Caco-2 (cell line): ENCODE results near the gene VIPR1. TPM values are rescaled to one million over a fixed set of nuclear protein-coding genes. Genes with fewer than 3 reads are reported as not detected.

ENCODE experiments used
- BruUV-seq: library from RNA; stranded (reverse); fragments of 400-500 nt; replicated peaks from 2 replicates; lab custom pipeline; 2021; lab: Mats Ljungman, UMichigan
- CTCF ChIA-PET: fragments of 300-600 bp; sonication (Branson Sonifier 250); formaldehyde crosslinking; loops from one replicate; lab custom pipeline; 2022; ENCODE audit warnings: antibody characterized with exemption; lab: Charles Lee
- POLR2A ChIA-PET: fragments of 300-600 bp; sonication (Branson Sonifier 250); formaldehyde crosslinking; loops from one replicate; lab custom pipeline; 2022; ENCODE audit warnings: antibody characterized with exemption; lab: Charles Lee
- DNase-seq, 2 experiments: peaks; one replicate each; pipeline versions ENCODE4 v3.0.0 to v3.0.0-alpha.2; 2020 to 2022
- H3K27me3 ChIP-seq: replicated peaks from 2 replicates; pipeline ENCODE4 v1.6.0; 2011; ENCODE audit warnings: low read length; ENCODE audit not compliant: control insufficient read depth, insufficient read depth
- H3K36me3 ChIP-seq: 2 replicates; pipeline ENCODE4 v1.5.1; 2011; ENCODE audit warnings: low read length; ENCODE audit not compliant: control insufficient read depth, insufficient read depth
- H3K4me1 ChIP-seq: fragments of 250-450 bp; sonication (Bioruptor Pico); 2 replicates; pipeline ENCODE4 v1.5.1; 2020; ENCODE audit warnings: mild to moderate bottlenecking
- H3K4me3 ChIP-seq: 2 replicates; pipeline ENCODE4 v1.5.1; 2011; ENCODE audit warnings: low read depth, mild to moderate bottlenecking, control low read depth, low read length
- H3K9me3 ChIP-seq: fragments of 250-450 bp; sonication (Bioruptor Pico); 2 replicates; pipeline ENCODE4 v1.5.1; 2020; ENCODE audit warnings: mild to moderate bottlenecking, moderate library complexity
- H3K27ac Mint-ChIP-seq: one replicate; pipeline ENCODE4 v1.8.0; 2022; ENCODE audit warnings: mixed read lengths; ENCODE audit not compliant: unreplicated experiment
- H3K27me3 Mint-ChIP-seq: one replicate; pipeline ENCODE4 v1.8.0; 2022; ENCODE audit warnings: mixed read lengths; ENCODE audit not compliant: insufficient read depth, unreplicated experiment
- H3K36me3 Mint-ChIP-seq: one replicate; pipeline ENCODE4 v1.8.0; 2022; ENCODE audit warnings: mild to moderate bottlenecking, mixed read lengths; ENCODE audit not compliant: insufficient read depth, unreplicated experiment
- H3K4me1 Mint-ChIP-seq: one replicate; pipeline ENCODE4 v1.8.0; 2022; ENCODE audit warnings: low read depth, mixed read lengths; ENCODE audit not compliant: unreplicated experiment
- H3K4me3 Mint-ChIP-seq: one replicate; pipeline ENCODE4 v1.8.0; 2022; ENCODE audit warnings: mild to moderate bottlenecking, moderate library complexity, mixed read lengths; ENCODE audit not compliant: unreplicated experiment
- H3K9me3 Mint-ChIP-seq: one replicate; pipeline ENCODE4 v1.8.0; 2022; ENCODE audit warnings: mixed read lengths; ENCODE audit not compliant: unreplicated experiment
- intact Hi-C: fragments of 100-400 bp; cut with micrococcal nuclease; formaldehyde crosslinking; loops from one replicate; pipeline ENCODE4 v1.10.0; 2022; ENCODE audit not compliant: unreplicated experiment
- total RNA-seq: library from RNA; stranded (reverse); gene quantifications from 2 replicates; pipeline ENCODE4 v1.2.3, GENCODE V29; 2022
- TF ChIP-seq, protein P1 (sequence below), 2 experiments: fragments of 200-600 bp in 1 of 2; IDR thresholded peaks; 1 replicate in 1 of 2; 2 replicates in 1 of 2; pipeline versions ENCODE4 v1.5.1 to v1.8.0; 2011 to 2022; ENCODE audit warnings: antibody characterized with exemption in 1 of 2, control low read depth in 1 of 2, inconsistent platforms in 1 of 2, low read depth in 1 of 2, low read length in 1 of 2, mild to moderate bottlenecking in 1 of 2, moderate library complexity in 1 of 2; ENCODE audit not compliant: insufficient read depth in 1 of 2, severe bottlenecking in 1 of 2, unreplicated experiment in 1 of 2

The VIPR1 gene
- total RNA-seq, 1 experiment from 2014 or later, result 3.8 TPM

- Histone ChIP-seq H3K27me3 (no peaks in the 10 kb centered on the region; the same call in 1 of the 2 replicates), H3K4me1 (no peaks in the 10 kb centered on the region), H3K36me3 (no peaks in the 10 kb centered on the region), H3K9me3 (no peaks in the 10 kb centered on the region), H3K4me3 (no peak overlapping the region)
- peaks cover 9% of the 10 kb centered on the region for H3K9me3 Mint-ChIP-seq
- CTCF ChIA-PET, result no interaction called here
- intact Hi-C loops, result no loop called here
- POLR2A ChIA-PET, result no interaction called here
- H3K4me1 Mint-ChIP-seq, result no peaks in the 10 kb centered on the region
- no peak for DNase-seq
- H3K27me3 Mint-ChIP-seq, result peaks cover 6% of the 10 kb centered on the region
- no peaks in the 10 kb centered on the region for H3K36me3 Mint-ChIP-seq
- no peak overlapping the region for H3K4me3 Mint-ChIP-seq
- H3K27ac Mint-ChIP-seq, result no peak overlapping the region
- TF ChIP-seq, protein P1, sequence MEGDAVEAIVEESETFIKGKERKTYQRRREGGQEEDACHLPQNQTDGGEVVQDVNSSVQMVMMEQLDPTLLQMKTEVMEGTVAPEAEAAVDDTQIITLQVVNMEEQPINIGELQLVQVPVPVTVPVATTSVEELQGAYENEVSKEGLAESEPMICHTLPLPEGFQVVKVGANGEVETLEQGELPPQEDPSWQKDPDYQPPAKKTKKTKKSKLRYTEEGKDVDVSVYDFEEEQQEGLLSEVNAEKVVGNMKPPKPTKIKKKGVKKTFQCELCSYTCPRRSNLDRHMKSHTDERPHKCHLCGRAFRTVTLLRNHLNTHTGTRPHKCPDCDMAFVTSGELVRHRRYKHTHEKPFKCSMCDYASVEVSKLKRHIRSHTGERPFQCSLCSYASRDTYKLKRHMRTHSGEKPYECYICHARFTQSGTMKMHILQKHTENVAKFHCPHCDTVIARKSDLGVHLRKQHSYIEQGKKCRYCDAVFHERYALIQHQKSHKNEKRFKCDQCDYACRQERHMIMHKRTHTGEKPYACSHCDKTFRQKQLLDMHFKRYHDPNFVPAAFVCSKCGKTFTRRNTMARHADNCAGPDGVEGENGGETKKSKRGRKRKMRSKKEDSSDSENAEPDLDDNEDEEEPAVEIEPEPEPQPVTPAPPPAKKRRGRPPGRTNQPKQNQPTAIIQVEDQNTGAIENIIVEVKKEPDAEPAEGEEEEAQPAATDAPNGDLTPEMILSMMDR (IDR thresholded peaks at IDR 0.05; ENCODE audit: insufficient read depth in 1 of 2, low read depth in 1 of 2, low read length in 1 of 2, severe bottlenecking in 1 of 2, unreplicated experiment in 1 of 2), result no peak
- BruUV-seq, result no TSS peak
These were observed 26.0 kb upstream of the VIPR1 start for GRCh38 chr3:42476225-42477125.

DNA sequence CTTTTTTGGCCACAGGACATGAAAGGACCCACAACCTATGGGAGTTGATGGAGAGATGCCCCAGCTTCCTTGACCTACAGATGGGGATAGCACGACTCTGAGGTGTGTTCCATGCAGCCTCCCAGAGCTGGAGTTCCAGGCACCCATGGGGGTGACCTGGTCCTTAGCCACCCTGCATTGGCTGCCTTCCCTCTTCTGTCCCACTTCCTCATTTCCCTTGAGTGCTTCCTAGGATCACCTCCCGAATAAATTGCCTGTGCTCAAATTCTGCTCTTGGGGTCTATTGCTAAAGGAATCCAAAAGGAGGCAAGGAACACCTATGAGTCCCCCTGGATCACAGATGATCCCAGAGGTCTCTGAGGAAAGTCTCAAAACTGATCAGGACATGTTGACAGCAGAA lies 24.7 kb upstream of the VIPR1 start:
- H3K9me3 ChIP-seq, result no peaks in the 10 kb centered on the region
- Mint-ChIP-seq H3K4me1 (no peaks in the 10 kb centered on the region), H3K4me3 (no peak overlapping the region), H3K27me3 (peaks cover 11% of the 10 kb centered on the region), H3K36me3 (no peaks in the 10 kb centered on the region), H3K27ac (no peak overlapping the region), H3K9me3 (peaks cover 9% of the 10 kb centered on the region)
- no peaks in the 10 kb centered on the region for H3K4me1 ChIP-seq
- H3K36me3 ChIP-seq, result no peaks in the 10 kb centered on the region
- H3K27me3 ChIP-seq, result no peaks in the 10 kb centered on the region; the same call in 1 of the 2 replicates
- DNase-seq, result no peak
- TF ChIP-seq, protein P1 (IDR thresholded peaks at IDR 0.05; ENCODE audit: insufficient read depth in 1 of 2, low read depth in 1 of 2, low read length in 1 of 2, severe bottlenecking in 1 of 2, unreplicated experiment in 1 of 2), result no peak
- ChIA-PET POLR2A (no interaction called here), CTCF (no interaction called here)
- no peak overlapping the region for H3K4me3 ChIP-seq
- intact Hi-C loops, result no loop called here
- no TSS peak for BruUV-seq

- Histone ChIP-seq H3K4me1 (no peaks in the 10 kb centered on the region), H3K4me3 (no peak overlapping the region), H3K36me3 (no peaks in the 10 kb centered on the region), H3K9me3 (no peaks in the 10 kb centered on the region), H3K27me3 (no peaks in the 10 kb centered on the region; the same call in 1 of the 2 replicates)
- no peak for DNase-seq
- H3K27me3 Mint-ChIP-seq, result peaks cover 18% of the 10 kb centered on the region
- ChIA-PET POLR2A (interaction anchor here (0.6 kb wide), 1 partner anchor 412 kb away, joined by 5 read pairs; no protein-coding TSS in a partner anchor), CTCF (no interaction called here)
- TF ChIP-seq, protein P1 (IDR thresholded peaks at IDR 0.05; ENCODE audit: insufficient read depth in 1 of 2, low read depth in 1 of 2, low read length in 1 of 2, severe bottlenecking in 1 of 2, unreplicated experiment in 1 of 2), result no peak
- no peak overlapping the region for H3K4me3 Mint-ChIP-seq
- no peaks in the 10 kb centered on the region for H3K4me1 Mint-ChIP-seq
- no peaks in the 10 kb centered on the region for H3K36me3 Mint-ChIP-seq
- BruUV-seq, result no TSS peak
- H3K9me3 Mint-ChIP-seq, result peaks cover 9% of the 10 kb centered on the region
- H3K27ac Mint-ChIP-seq, result no peak overlapping the region
- intact Hi-C loops, result no loop called here
These were observed 23.6 kb upstream of the VIPR1 start for GRCh38 chr3:42478830-42479229.
